ENCODE data around the gene RFXANK.

DNA sequence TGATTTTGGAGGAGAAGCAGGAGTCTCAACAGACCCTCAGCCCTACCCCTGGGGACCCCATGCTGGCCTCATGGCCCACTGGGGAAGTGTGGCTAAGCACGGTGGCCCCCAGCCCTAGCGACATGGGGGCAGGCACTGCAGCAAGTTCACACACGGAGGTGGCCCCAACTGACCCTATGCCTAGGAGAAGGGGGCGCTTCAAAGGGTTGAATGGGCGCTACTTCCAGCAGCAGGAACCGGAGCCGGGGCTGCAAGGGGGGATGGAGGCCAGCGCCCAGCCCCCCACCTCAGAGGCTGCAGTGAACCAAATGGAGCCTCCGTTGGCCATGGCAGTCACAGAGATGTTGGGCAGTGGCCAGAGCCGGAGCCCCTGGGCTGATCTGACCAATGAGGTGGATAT lies 34.6 kb downstream of the RFXANK start:
- TF ChIP-seq, protein P1, sequence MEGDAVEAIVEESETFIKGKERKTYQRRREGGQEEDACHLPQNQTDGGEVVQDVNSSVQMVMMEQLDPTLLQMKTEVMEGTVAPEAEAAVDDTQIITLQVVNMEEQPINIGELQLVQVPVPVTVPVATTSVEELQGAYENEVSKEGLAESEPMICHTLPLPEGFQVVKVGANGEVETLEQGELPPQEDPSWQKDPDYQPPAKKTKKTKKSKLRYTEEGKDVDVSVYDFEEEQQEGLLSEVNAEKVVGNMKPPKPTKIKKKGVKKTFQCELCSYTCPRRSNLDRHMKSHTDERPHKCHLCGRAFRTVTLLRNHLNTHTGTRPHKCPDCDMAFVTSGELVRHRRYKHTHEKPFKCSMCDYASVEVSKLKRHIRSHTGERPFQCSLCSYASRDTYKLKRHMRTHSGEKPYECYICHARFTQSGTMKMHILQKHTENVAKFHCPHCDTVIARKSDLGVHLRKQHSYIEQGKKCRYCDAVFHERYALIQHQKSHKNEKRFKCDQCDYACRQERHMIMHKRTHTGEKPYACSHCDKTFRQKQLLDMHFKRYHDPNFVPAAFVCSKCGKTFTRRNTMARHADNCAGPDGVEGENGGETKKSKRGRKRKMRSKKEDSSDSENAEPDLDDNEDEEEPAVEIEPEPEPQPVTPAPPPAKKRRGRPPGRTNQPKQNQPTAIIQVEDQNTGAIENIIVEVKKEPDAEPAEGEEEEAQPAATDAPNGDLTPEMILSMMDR (IDR thresholded peaks at IDR 0.05): no peak
- no peak for TF ChIP-seq ZFX (IDR thresholded peaks at IDR 0.05; ENCODE audit: borderline replicate concordance)

Measured in 22Rv1 (cell line).